OCI-LY3 (cell line): ENCODE measurements around the gene AP1M2.

ENCODE experiments used
- H2AFZ ChIP-seq: fragments of 200-600, 300-600 bp; shearing (Covaris generic); 2 replicates; pipeline ENCODE4 v1.6.0; 2014; ENCODE audit warnings: antibody characterized with exemption, low read depth, low read length
- H3K27ac ChIP-seq: fragments of 200-600, 300-600 bp; sonication (generic); 2 replicates; pipeline ENCODE4 v1.5.1; 2014; ENCODE audit warnings: mild to moderate bottlenecking, low read length, moderate library complexity, mixed read lengths
- H3K27me3 ChIP-seq: fragments of 200-600, 300-600 bp; sonication (generic); 2 replicates; pipeline ENCODE4 v1.6.1; 2014; ENCODE audit warnings: low read depth, low read length, mixed read lengths
- H3K36me3 ChIP-seq: fragments of 200-600, 300-600 bp; sonication (generic); replicated peaks from 2 replicates; pipeline ENCODE3; 2014; ENCODE audit warnings: low read depth, low read length, mixed read lengths
- H3K4me1 ChIP-seq: fragments of 300-600, 200-600 bp; sonication (generic); 2 replicates; pipeline ENCODE4 v1.6.1; 2014; ENCODE audit warnings: low read length, mixed read lengths
- H3K4me2 ChIP-seq: fragments of 200-600, 300-600 bp; sonication (generic); 2 replicates; pipeline ENCODE4 v1.6.1; 2014; ENCODE audit warnings: low read length, mixed read lengths
- H3K4me3 ChIP-seq: fragments of 300-600, 200-600 bp; sonication (generic); 2 replicates; pipeline ENCODE4 v1.5.1; 2014; ENCODE audit warnings: antibody characterized with exemption, mild to moderate bottlenecking, low read length, moderate library complexity
- H3K79me2 ChIP-seq: fragments of 300-600, 200-600 bp; shearing (Covaris generic); 2 replicates; pipeline ENCODE4 v1.6.1; 2014; ENCODE audit warnings: mild to moderate bottlenecking, low read length, mixed read lengths
- H3K9ac ChIP-seq: fragments of 300-600, 200-600 bp; shearing (Covaris generic); 2 replicates; pipeline ENCODE4 v1.6.0; 2014; ENCODE audit warnings: mild to moderate bottlenecking, low read length, moderate library complexity
- H3K9me3 ChIP-seq: fragments of 200-600, 300-600 bp; shearing (Covaris generic); 2 replicates; pipeline ENCODE4 v1.6.1; 2014; ENCODE audit warnings: low read length, mixed read lengths; ENCODE audit not compliant: insufficient read depth
- H4K20me1 ChIP-seq: fragments of 200-600, 300-600 bp; sonication (generic); 2 replicates; pipeline ENCODE4 v1.6.1; 2016; ENCODE audit warnings: low read length, mixed read lengths; ENCODE audit not compliant: insufficient read depth
- EZH2phosphoT487 ChIP-seq: fragments of 200-600 bp; shearing (Covaris generic); IDR thresholded peaks from 2 replicates; pipeline ENCODE4 v1.6.1; 2018; ENCODE audit warnings: antibody characterized with exemption, mixed run types, low read depth
- TF ChIP-seq, protein P1 (sequence below): fragments of 200-600, 300-600 bp; sonication (generic); IDR thresholded peaks from 2 replicates; pipeline ENCODE4 v1.5.1; 2014; ENCODE audit warnings: antibody characterized with exemption, low read length, low read depth

Gene AP1M2

GRCh38 chr19:10631874-10632273, 44.8 kb upstream of the AP1M2 start:
- Histone ChIP-seq H3K9ac (no peak overlapping the region), H3K36me3 (peaks cover 29% of the 10 kb centered on the region)

DNA sequence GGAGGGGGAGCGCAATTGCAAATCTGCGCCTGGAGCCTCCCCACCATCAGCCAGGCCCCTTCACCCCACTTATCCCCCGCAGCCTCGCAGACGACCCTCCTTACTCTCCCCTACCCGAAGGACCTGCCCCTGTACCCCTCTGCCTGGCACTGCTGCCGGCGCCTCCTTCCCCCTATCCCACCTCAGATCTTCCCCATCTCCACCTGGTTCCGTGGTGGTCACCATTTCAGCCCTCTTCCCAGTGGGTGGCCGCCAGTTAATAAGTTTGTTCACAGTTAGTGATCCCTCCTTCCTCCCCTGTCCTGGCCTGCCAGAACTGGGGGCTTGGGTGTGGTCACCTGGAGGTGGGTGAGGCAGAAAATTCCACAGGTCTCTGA, 38.6 kb upstream of the AP1M2 start:
- Histone ChIP-seq H2AFZ (no peak overlapping the region), H3K36me3 (no peaks in the 10 kb centered on the region), H3K4me2 (no peak overlapping the region), H3K9ac (no peak overlapping the region), H3K27ac (no peak overlapping the region), H3K79me2 (no peaks in the 10 kb centered on the region), H3K27me3 (no peaks in the 10 kb centered on the region), H4K20me1 (peaks cover 11% of the 10 kb centered on the region; the same call in 1 of the 2 replicates), H3K4me3 (no peak overlapping the region), H3K9me3 (no peaks in the 10 kb centered on the region), H3K4me1 (no peaks in the 10 kb centered on the region)
- TF ChIP-seq, protein P1, sequence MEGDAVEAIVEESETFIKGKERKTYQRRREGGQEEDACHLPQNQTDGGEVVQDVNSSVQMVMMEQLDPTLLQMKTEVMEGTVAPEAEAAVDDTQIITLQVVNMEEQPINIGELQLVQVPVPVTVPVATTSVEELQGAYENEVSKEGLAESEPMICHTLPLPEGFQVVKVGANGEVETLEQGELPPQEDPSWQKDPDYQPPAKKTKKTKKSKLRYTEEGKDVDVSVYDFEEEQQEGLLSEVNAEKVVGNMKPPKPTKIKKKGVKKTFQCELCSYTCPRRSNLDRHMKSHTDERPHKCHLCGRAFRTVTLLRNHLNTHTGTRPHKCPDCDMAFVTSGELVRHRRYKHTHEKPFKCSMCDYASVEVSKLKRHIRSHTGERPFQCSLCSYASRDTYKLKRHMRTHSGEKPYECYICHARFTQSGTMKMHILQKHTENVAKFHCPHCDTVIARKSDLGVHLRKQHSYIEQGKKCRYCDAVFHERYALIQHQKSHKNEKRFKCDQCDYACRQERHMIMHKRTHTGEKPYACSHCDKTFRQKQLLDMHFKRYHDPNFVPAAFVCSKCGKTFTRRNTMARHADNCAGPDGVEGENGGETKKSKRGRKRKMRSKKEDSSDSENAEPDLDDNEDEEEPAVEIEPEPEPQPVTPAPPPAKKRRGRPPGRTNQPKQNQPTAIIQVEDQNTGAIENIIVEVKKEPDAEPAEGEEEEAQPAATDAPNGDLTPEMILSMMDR, result no peak
- TF ChIP-seq EZH2phosphoT487, result no peak

More at GRCh38 chr19:10631874-10632273, 44.8 kb upstream of the AP1M2 start:
- H2AFZ ChIP-seq, result no peak overlapping the region
- H3K27ac ChIP-seq, result no peak overlapping the region
- peaks cover 5% of the 10 kb centered on the region for H3K4me1 ChIP-seq
- no peak overlapping the region for H3K4me3 ChIP-seq
- TF ChIP-seq, protein P1, result no peak
- TF ChIP-seq EZH2phosphoT487, result no peak
- 0 out of 2 replicates have a peak, but pooled peaks cover 2% of the 10 kb centered on the region for H4K20me1 ChIP-seq
- no peaks in the 10 kb centered on the region for H3K79me2 ChIP-seq
- H3K4me2 ChIP-seq, result no peak overlapping the region
- H3K9me3 ChIP-seq, result no peaks in the 10 kb centered on the region
- H3K27me3 ChIP-seq, result no peaks in the 10 kb centered on the region

DNA sequence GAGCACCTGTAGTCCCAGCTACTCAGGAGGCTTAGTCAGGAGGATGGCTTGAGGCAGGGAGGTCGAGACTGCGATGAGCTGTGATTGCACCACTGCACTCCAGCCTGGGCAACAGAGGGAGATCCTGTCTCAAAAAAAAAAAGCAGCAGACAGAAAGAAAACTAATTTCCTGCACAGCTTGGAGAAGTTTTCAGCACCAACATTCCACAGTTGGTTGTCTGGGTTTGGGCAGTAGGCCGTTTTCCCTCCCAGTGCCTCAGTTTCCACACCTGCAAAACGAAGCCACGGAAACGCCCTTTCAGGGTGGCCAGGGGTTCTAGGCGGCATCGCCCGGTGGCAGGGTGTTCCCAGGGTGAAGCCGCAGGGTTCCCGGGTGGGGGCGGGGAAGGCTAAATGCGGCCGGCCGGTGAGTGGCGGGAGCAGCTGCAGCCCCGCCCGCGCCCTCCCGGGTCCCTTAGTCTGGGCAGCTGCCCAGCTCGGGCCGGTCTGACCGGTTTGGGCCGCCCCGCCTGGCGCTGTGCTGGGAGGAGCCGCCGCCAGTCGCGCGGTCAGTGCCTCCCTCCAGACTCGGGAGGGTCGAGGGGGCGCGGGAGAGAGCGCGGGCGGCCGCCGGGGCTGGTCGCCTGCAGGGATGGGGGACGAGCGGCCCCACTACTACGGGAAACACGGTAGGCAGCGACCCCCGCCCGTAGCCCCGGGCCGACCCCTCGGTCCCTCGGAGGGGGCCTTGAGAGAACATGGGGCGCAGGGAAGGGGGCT, 38.1 kb upstream of the AP1M2 start, which contains the start of gene SLC44A2:
SLC44A2 (plus strand) TSS at position 551 of the 759 bp plus-strand sequence; CDS start at position 632, 81 bp downstream.
- Histone ChIP-seq H3K79me2 (no peaks in the 10 kb centered on the region), H3K27ac (no peak within 1 kb of the TSS), H3K4me3 (no peak within 1 kb of the TSS), H3K27me3 (no peaks in the 10 kb centered on the region), H3K9ac (no peak within 1 kb of the TSS), H2AFZ (no peak within 1 kb of the TSS), H4K20me1 (peaks cover 11% of the 10 kb centered on the region; the same call in 1 of the 2 replicates), H3K4me2 (no peak within 1 kb of the TSS), H3K36me3 (no peaks in the 10 kb centered on the region), H3K9me3 (no peaks in the 10 kb centered on the region), H3K4me1 (no peaks in the 10 kb centered on the region)
- no peak for TF ChIP-seq EZH2phosphoT487
- TF ChIP-seq, protein P1, result no peak

GRCh38 chr19:10624585-10624984, 37.5 kb upstream of the AP1M2 start:
- Histone ChIP-seq H3K27me3 (no peaks in the 10 kb centered on the region), H4K20me1 (peaks cover 11% of the 10 kb centered on the region; the same call in 1 of the 2 replicates), H3K36me3 (no peaks in the 10 kb centered on the region), H3K79me2 (no peaks in the 10 kb centered on the region), H3K9me3 (no peaks in the 10 kb centered on the region), H3K4me3 (no peak overlapping the region), H3K27ac (no peak overlapping the region), H3K4me2 (no peak overlapping the region), H2AFZ (no peak overlapping the region), H3K4me1 (no peaks in the 10 kb centered on the region), H3K9ac (no peak overlapping the region)
- TF ChIP-seq EZH2phosphoT487, result no peak
- TF ChIP-seq, protein P1, result no peak
